Measurements from ENCODE around the gene UGT1A9.

UGT1A9 gene

DNA sequence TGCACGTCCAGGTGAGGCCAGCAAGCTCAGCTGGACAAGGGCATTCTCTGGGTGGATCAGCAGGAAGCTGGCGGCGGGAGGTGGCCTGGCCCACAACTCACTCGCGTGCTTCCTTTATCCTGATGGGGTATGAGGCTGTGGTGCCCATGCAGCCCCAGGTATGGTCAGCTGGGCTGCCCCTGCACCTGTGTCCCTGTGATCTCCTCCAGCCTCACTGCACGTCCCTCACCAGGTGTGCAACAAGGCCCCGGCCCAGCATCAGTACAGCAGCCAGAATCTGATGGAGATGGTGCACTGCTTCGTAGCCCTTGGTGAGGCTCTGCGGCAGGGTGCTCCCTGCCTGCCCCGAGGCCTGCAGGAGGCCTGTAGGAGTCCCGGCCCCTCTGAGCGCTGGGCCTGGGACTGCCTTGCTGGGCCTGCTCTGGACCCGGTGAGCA, 124.1 kb downstream of the UGT1A9 start:
- no peak for DNase-seq (ENCODE audit: low read depth)
- TF ChIP-seq, protein P1, sequence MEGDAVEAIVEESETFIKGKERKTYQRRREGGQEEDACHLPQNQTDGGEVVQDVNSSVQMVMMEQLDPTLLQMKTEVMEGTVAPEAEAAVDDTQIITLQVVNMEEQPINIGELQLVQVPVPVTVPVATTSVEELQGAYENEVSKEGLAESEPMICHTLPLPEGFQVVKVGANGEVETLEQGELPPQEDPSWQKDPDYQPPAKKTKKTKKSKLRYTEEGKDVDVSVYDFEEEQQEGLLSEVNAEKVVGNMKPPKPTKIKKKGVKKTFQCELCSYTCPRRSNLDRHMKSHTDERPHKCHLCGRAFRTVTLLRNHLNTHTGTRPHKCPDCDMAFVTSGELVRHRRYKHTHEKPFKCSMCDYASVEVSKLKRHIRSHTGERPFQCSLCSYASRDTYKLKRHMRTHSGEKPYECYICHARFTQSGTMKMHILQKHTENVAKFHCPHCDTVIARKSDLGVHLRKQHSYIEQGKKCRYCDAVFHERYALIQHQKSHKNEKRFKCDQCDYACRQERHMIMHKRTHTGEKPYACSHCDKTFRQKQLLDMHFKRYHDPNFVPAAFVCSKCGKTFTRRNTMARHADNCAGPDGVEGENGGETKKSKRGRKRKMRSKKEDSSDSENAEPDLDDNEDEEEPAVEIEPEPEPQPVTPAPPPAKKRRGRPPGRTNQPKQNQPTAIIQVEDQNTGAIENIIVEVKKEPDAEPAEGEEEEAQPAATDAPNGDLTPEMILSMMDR (IDR thresholded peaks at IDR 0.05; ENCODE audit: insufficient read depth, low read depth, low read length, missing control alignments), result no peak
- no peak overlapping the region for H3K4me3 ChIP-seq (ENCODE audit: low read length)

DNA sequence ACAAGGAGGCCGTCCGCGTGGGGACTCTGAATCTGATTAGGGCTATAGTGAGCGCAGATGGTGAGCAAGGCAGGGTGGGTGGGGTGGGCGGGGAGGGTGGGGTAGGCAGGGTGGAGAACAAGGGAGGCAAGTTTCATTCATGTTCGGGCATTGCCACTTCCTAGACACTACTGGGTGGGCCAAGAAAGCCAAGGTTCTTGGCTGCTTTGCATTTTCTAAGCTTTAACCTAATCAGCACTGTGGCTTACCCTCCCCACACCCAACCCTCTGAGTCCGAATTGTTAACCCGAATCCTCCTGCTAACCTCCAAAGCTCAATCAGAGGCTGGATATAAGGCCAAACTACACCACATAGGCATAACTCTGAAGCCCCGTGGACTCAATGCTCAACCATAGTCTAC, 124.6 kb downstream of the UGT1A9 start:
- DNase-seq (ENCODE audit: low read depth), result no peak
- no peak overlapping the region for H3K4me3 ChIP-seq (ENCODE audit: low read length)
- TF ChIP-seq, protein P1 (IDR thresholded peaks at IDR 0.05; ENCODE audit: insufficient read depth, low read depth, low read length, missing control alignments), result no peak

DNA sequence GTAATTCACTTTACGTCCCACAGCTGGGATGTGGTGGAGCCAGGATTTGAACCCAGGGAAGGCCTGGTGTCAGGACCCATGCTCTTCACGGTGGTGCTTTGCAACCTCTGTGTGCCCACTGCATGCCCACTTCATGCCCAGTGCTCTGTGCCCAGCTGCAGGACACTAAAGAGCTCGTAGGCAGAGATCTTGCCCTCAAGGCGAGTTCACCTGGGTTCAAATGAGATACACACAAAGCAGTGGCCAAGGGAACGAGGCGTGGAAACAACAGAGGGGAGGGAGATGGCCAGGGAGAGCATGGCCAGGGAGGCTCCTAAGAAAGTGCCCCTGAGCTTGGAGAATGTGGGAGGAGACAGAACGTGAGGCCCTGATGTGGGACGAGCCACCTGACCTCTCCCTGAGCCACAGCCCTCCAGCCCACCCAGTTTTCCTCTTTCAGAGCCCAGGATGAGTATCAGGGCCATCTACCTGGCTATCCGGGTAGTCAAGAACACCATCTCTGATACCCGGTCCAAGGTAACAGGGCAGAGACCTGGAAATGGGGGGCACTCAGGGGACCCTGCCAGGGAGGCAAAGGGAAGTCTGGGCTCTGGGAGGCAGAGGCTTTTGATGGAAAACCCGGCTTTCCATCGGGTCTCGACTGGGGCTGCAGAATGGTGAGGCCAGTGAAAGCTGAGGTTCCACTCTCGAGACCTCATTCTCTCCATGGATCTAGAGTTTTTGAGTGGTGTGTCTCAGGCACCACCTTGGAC, 126.8 kb downstream of the UGT1A9 start:
- DNase-seq (ENCODE audit: low read depth), result no peak
- TF ChIP-seq, protein P1 (IDR thresholded peaks at IDR 0.05; ENCODE audit: insufficient read depth, low read depth, low read length, missing control alignments), result no peak
- no peak overlapping the region for H3K4me3 ChIP-seq (ENCODE audit: low read length)

DNA sequence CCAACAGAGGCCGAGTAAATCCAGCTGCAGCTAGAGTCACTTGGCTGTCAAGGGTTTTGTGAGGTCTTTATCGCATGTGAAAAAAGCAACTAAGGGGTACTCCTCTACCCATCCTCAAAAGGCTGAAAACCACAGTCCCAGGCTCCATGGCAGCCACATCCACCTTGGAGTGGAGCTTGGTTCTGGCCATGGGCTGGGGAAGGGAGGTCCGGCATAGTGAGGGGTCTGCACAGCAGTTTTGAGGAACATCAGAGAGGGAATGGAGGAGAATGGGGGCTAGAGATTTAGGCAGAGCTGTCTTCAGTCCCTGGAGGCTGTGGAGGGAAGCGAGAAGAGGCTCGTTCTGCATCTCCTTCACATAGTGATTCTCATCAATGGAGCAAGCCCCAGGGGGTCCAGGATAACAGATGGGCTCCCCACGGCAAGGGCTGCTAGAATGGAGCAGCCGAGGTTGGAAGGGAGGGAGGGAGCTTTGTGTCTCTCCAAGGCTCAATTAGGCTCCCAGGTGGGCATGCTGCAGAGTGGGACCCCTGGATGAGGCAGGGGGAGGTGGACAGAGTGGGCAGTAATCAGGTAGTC, 127.5 kb downstream of the UGT1A9 start:
- TF ChIP-seq, protein P1 (IDR thresholded peaks at IDR 0.05; ENCODE audit: insufficient read depth, low read depth, low read length, missing control alignments), result no peak
- DNase-seq (ENCODE audit: low read depth), result no peak
- H3K4me3 ChIP-seq (ENCODE audit: low read length), result no peak overlapping the region

DNA sequence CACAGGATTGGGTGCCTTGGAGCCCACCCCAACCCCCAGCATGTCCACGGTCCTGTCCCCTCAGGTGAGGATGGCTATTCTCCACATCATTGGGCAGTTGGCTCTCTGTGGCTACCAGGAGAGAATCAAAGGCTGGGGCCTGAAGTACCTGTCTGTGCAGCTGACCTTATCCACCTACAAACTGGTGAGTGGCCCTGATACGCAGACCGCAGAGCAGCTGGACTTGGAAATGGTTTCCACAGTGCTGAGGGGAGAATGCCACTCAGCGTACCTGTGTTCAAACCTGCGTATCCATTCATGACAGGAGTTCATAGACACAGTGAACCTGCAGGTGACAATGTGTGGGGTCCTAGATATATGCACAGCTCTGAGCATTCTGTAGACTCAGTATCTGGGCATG, 128.0 kb downstream of the UGT1A9 start:
- no peak for DNase-seq (ENCODE audit: low read depth)
- TF ChIP-seq, protein P1 (IDR thresholded peaks at IDR 0.05; ENCODE audit: insufficient read depth, low read depth, low read length, missing control alignments), result no peak
- H3K4me3 ChIP-seq (ENCODE audit: low read length), result no peak overlapping the region

DNA sequence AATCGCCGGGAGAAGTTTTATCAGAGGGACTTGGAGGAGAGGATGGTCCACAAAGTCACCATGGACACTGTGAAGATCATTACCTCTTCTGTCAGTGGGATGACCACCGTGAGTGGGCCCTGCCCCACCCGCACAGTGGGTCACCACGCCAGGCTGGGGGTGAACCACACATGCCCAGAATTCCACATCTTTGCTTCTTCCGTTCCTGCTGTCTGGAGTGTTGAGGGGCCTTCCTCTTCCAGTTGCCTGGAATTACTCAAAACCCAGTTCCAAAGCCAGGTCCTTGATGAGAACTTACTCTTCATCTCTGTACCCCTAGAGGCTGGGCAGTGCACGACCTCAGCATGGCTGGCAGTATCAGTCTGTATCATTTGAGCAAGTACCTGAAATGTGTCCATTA, 128.5 kb downstream of the UGT1A9 start:
- TF ChIP-seq, protein P1 (IDR thresholded peaks at IDR 0.05; ENCODE audit: insufficient read depth, low read depth, low read length, missing control alignments), result no peak
- no peak for DNase-seq (ENCODE audit: low read depth)
- no peak overlapping the region for H3K4me3 ChIP-seq (ENCODE audit: low read length)
